Activated naive CD8-positive, alpha-beta T cell treated with anti-CD3 and anti-CD28 coated beads, Interleukin-2, amount 50 U/mL, for 24 hours (primary cell): ENCODE results near the gene SHC4.

ENCODE experiments used
- ATAC-seq: fragments of 150-1000 bp; cut with Tn5 transposase; one replicate; pipeline ENCODE4 v1.10.0; 2021
- DNase-seq: peaks from one replicate; pipeline ENCODE4 v3.0.0; 2021
- H3K27ac Mint-ChIP-seq: one replicate; pipeline ENCODE4 v1.8.0; 2021; ENCODE audit warnings: mild to moderate bottlenecking, mixed read lengths
- H3K27me3 Mint-ChIP-seq: one replicate; pipeline ENCODE4 v1.8.0; 2021; ENCODE audit warnings: mixed read lengths
- H3K36me3 Mint-ChIP-seq: one replicate; pipeline ENCODE4 v1.8.0; 2021; ENCODE audit warnings: low read depth, mixed read lengths
- H3K4me1 Mint-ChIP-seq: one replicate; pipeline ENCODE4 v1.8.0; 2021; ENCODE audit warnings: mixed read lengths
- H3K4me3 Mint-ChIP-seq: one replicate; pipeline ENCODE4 v1.8.0; 2021; ENCODE audit warnings: mild to moderate bottlenecking, moderate library complexity, mixed read lengths
- H3K9me3 Mint-ChIP-seq: one replicate; pipeline ENCODE4 v1.8.0; 2021; ENCODE audit warnings: mixed read lengths

The SHC4 gene

GRCh38 chr15:48784756-48785155 lies 179.0 kb downstream of the SHC4 start:
- H3K9me3 Mint-ChIP-seq = no peaks in the 10 kb centered on the region
- no peak overlapping the region for H3K27ac Mint-ChIP-seq
- no peak overlapping the region for H3K4me3 Mint-ChIP-seq
- no peaks in the 10 kb centered on the region for H3K27me3 Mint-ChIP-seq
- no peaks in the 10 kb centered on the region for H3K4me1 Mint-ChIP-seq
- H3K36me3 Mint-ChIP-seq = peaks cover 45% of the 10 kb centered on the region
- DNase-seq (no peak), ATAC-seq (no peak)

- Mint-ChIP-seq H3K9me3 (no peaks in the 10 kb centered on the region), H3K4me1 (no peaks in the 10 kb centered on the region), H3K36me3 (peaks cover 43% of the 10 kb centered on the region), H3K27me3 (no peaks in the 10 kb centered on the region), H3K27ac (no peak overlapping the region), H3K4me3 (no peak overlapping the region)
- DNase-seq (no peak), ATAC-seq (no peak)
These were observed 180.8 kb downstream of the SHC4 start for GRCh38 chr15:48782911-48783310.

GRCh38 chr15:48781481-48782081 lies 182.1 kb downstream of the SHC4 start:
- H3K27ac Mint-ChIP-seq = no peak overlapping the region
- ATAC-seq = no peak
- H3K36me3 Mint-ChIP-seq = peaks cover 45% of the 10 kb centered on the region
- DNase-seq = no peak
- H3K27me3 Mint-ChIP-seq = no peaks in the 10 kb centered on the region
- H3K9me3 Mint-ChIP-seq = no peaks in the 10 kb centered on the region
- H3K4me1 Mint-ChIP-seq = no peaks in the 10 kb centered on the region
- no peak overlapping the region for H3K4me3 Mint-ChIP-seq

GRCh38 chr15:48781017-48781416 lies 182.7 kb downstream of the SHC4 start:
- ATAC-seq (no peak), DNase-seq (no peak)
- no peaks in the 10 kb centered on the region for H3K9me3 Mint-ChIP-seq
- H3K27ac Mint-ChIP-seq = no peak overlapping the region
- peaks cover 45% of the 10 kb centered on the region for H3K36me3 Mint-ChIP-seq
- no peak overlapping the region for H3K4me3 Mint-ChIP-seq
- H3K4me1 Mint-ChIP-seq = no peaks in the 10 kb centered on the region
- no peaks in the 10 kb centered on the region for H3K27me3 Mint-ChIP-seq

- Mint-ChIP-seq H3K27ac (no peak overlapping the region), H3K36me3 (peaks cover 57% of the 10 kb centered on the region), H3K4me3 (no peak overlapping the region), H3K4me1 (no peaks in the 10 kb centered on the region), H3K27me3 (no peaks in the 10 kb centered on the region), H3K9me3 (peaks cover 10% of the 10 kb centered on the region)
- no peak for ATAC-seq
- DNase-seq = no peak
These were observed 185.4 kb downstream of the SHC4 start for GRCh38 chr15:48778331-48778730.

- no peak for DNase-seq
- no peak for ATAC-seq
- Mint-ChIP-seq H3K27me3 (no peaks in the 10 kb centered on the region), H3K27ac (no peak overlapping the region), H3K4me1 (no peaks in the 10 kb centered on the region), H3K4me3 (no peak overlapping the region), H3K36me3 (peaks cover 60% of the 10 kb centered on the region), H3K9me3 (peaks cover 10% of the 10 kb centered on the region)
These were observed 185.9 kb downstream of the SHC4 start for GRCh38 chr15:48777645-48778330.

- no peak for DNase-seq
- no peaks in the 10 kb centered on the region for H3K27me3 Mint-ChIP-seq
- H3K4me1 Mint-ChIP-seq = no peaks in the 10 kb centered on the region
- H3K27ac Mint-ChIP-seq = no peak overlapping the region
- H3K36me3 Mint-ChIP-seq = peaks cover 57% of the 10 kb centered on the region
- ATAC-seq = no peak
- no peak overlapping the region for H3K4me3 Mint-ChIP-seq
- H3K9me3 Mint-ChIP-seq = peaks cover 10% of the 10 kb centered on the region
These were observed 188.2 kb downstream of the SHC4 start for GRCh38 chr15:48775546-48775945.

- no peak for DNase-seq
- Mint-ChIP-seq H3K9me3 (peaks cover 10% of the 10 kb centered on the region), H3K4me3 (no peak overlapping the region), H3K4me1 (no peaks in the 10 kb centered on the region), H3K27ac (no peak overlapping the region), H3K27me3 (no peaks in the 10 kb centered on the region), H3K36me3 (peaks cover 62% of the 10 kb centered on the region)
- no peak for ATAC-seq
These were observed 189.2 kb downstream of the SHC4 start for GRCh38 chr15:48774484-48774883.
